HepG2 (cell line): ENCODE results near the gene RPRML. TPM values are rescaled to one million over a fixed set of nuclear protein-coding genes. Genes with fewer than 3 reads are reported as not detected.

Experiments used
- ATAC-seq: fragments of 200-7000 bp; cut with Tn5 transposase; 3 replicates; pipeline ENCODE4 v1.9.1; 2020; ENCODE audit warnings: mild to moderate bottlenecking, moderate library complexity
- BruUV-seq: library from RNA; stranded (reverse); fragments of 400-500 nt; replicated peaks from 2 replicates; lab custom pipeline; 2021; lab: Mats Ljungman, UMichigan
- CTCF ChIA-PET: fragments of 300-600 bp; formaldehyde crosslinking; extraction: SDS; loops from one replicate; lab custom pipeline; 2021; ENCODE audit warnings: low total read pairs, inconsistent platforms, low intra/inter-chr PET ratio; lab: Yijun Ruan, JAX
- POLR2A ChIA-PET: fragments of 350-600 bp; sonication (Branson Sonifier 250); formaldehyde crosslinking; loops from one replicate; lab custom pipeline; 2020; ENCODE audit warnings: antibody characterized with exemption, inconsistent platforms; lab: Yijun Ruan, JAX
- DNase-seq: peaks from one replicate; pipeline ENCODE4 v3.0.0-alpha.2; 2015; ENCODE audit warnings: low spot score
- FAIRE-seq: peaks from 3 replicates; lab custom pipeline; 2011; peaks lifted over from hg19 to GRCh38; lab: Jason Lieb, UNC
- H2AFZ ChIP-seq: one replicate; pipeline ENCODE4 v1.6.1; 2011; ENCODE audit warnings: low read length, inconsistent platforms
- H3K27ac ChIP-seq: fragments of 300-600 bp; 3 replicates; pipeline ENCODE4 v1.8.0; 2011; ENCODE audit warnings: mixed run types, mild to moderate bottlenecking, mixed read lengths, low read length, inconsistent platforms; ENCODE audit not compliant: insufficient read depth; ENCODE audit errors: extremely low read length
- H3K27me3 ChIP-seq, 2 experiments: fragments of 200-600 bp in 1 of 2; 2 replicates in 1 of 2; 3 replicates in 1 of 2; pipeline versions ENCODE4 v1.6.0 to v1.8.0; 2011; ENCODE audit warnings: low read length in 2 of 2, mild to moderate bottlenecking in 2 of 2, moderate library complexity in 2 of 2, inconsistent platforms in 1 of 2; ENCODE audit not compliant: insufficient read depth in 2 of 2, control insufficient read depth in 1 of 2
- H3K36me3 ChIP-seq, 2 experiments: fragments of 200-600 bp in 1 of 2; replicated peaks in 1 of 2; 2 replicates in 1 of 2; 3 replicates in 1 of 2; pipeline versions ENCODE4 v1.5.1 to v1.8.0; 2011; ENCODE audit warnings: low read length in 2 of 2, inconsistent platforms in 1 of 2; ENCODE audit not compliant: insufficient read depth in 2 of 2, control insufficient read depth in 1 of 2
- H3K4me1 ChIP-seq: 2 replicates; pipeline ENCODE4 v1.5.1; 2012; ENCODE audit warnings: low read length, inconsistent platforms; ENCODE audit not compliant: insufficient read depth
- H3K4me2 ChIP-seq: 2 replicates; pipeline ENCODE4 v1.6.0; 2011; ENCODE audit warnings: low read depth, low read length, inconsistent platforms
- H3K4me3 ChIP-seq, 3 experiments: fragments of 200-600 bp in 1 of 3; sonication (generic), shearing (Covaris generic) in 1 of 3; replicated peaks in 1 of 3; 2 replicates each; pipeline ENCODE4 v1.5.1; 2011 to 2016; ENCODE audit warnings: low read length in 3 of 3, inconsistent platforms in 2 of 3, low read depth in 2 of 3, mild to moderate bottlenecking in 2 of 3, control low read depth in 1 of 3, mixed read lengths in 1 of 3; ENCODE audit not compliant: insufficient read depth in 1 of 3
- H3K79me2 ChIP-seq: one replicate; pipeline ENCODE4 v1.6.1; 2011; ENCODE audit warnings: low read length, inconsistent platforms; ENCODE audit not compliant: insufficient read depth
- H3K9ac ChIP-seq: 2 replicates; pipeline ENCODE4 v1.6.0; 2011; ENCODE audit warnings: mild to moderate bottlenecking, low read depth, low read length, inconsistent platforms; ENCODE audit not compliant: insufficient read depth
- H3K9me3 ChIP-seq: 2 replicates; pipeline ENCODE4 v1.5.1; 2012; ENCODE audit warnings: mild to moderate bottlenecking, low read length
- H4K20me1 ChIP-seq: 2 replicates; pipeline ENCODE4 v1.6.0; 2011; ENCODE audit warnings: inconsistent platforms, mild to moderate bottlenecking, low read length, moderate library complexity; ENCODE audit not compliant: insufficient read depth
- ASH2L ChIP-seq: fragments of 300-600, 200-600 bp; sonication (generic); IDR thresholded peaks from 2 replicates; pipeline ENCODE4 v1.7.0; 2017; ENCODE audit warnings: low read depth, mild to moderate bottlenecking, moderate library complexity, mixed read lengths, low read length; ENCODE audit not compliant: insufficient read length
- MTF1 ChIP-seq: sonication (generic); formaldehyde crosslinking; IDR thresholded peaks from 2 replicates; pipeline ENCODE4 v1.5.0; 2020; ENCODE audit warnings: missing genetic modification reagents
- MTF2 ChIP-seq: sonication (generic); formaldehyde crosslinking; IDR thresholded peaks from 2 replicates; pipeline ENCODE4 v1.5.0; 2020; ENCODE audit warnings: missing genetic modification reagents, borderline replicate concordance
- NCOA1 ChIP-seq: sonication (generic); formaldehyde crosslinking; IDR thresholded peaks from 2 replicates; pipeline ENCODE4 v1.9.0; 2021; ENCODE audit warnings: missing genetic modification reagents
- NPAS2 ChIP-seq: sonication (generic); formaldehyde crosslinking; IDR thresholded peaks from 2 replicates; pipeline ENCODE4 v1.8.0; 2022; ENCODE audit warnings: mild to moderate bottlenecking, missing genetic modification reagents, borderline replicate concordance
- POLR2AphosphoS2 ChIP-seq: IDR thresholded peaks from 2 replicates; pipeline ENCODE4 v1.6.1; 2011; ENCODE audit warnings: low read depth, low read length, improper control_type of control experiment
- SRSF4 ChIP-seq: fragments of 200-400 bp; formaldehyde crosslinking; IDR thresholded peaks from one replicate; pipeline ENCODE4 v1.6.1; 2018; ENCODE audit warnings: mild to moderate bottlenecking, low read depth, low read length, moderate library complexity; ENCODE audit not compliant: poor library complexity, severe bottlenecking
- ZNF343 ChIP-seq: sonication (generic); formaldehyde crosslinking; IDR thresholded peaks from 2 replicates; pipeline ENCODE4 v1.4.0; 2020; ENCODE audit warnings: mild to moderate bottlenecking, missing genetic modification reagents
- ZNF460 ChIP-seq: sonication (generic); formaldehyde crosslinking; IDR thresholded peaks from 2 replicates; pipeline ENCODE4 v1.5.1; 2020; ENCODE audit warnings: missing genetic modification reagents, mild to moderate bottlenecking, borderline replicate concordance
- ZNF605 ChIP-seq: sonication (generic); formaldehyde crosslinking; IDR thresholded peaks from 2 replicates; pipeline ENCODE4 v1.8.0; 2022; ENCODE audit warnings: mild to moderate bottlenecking, missing genetic modification reagents
- ZNF781 ChIP-seq: sonication (generic); formaldehyde crosslinking; IDR thresholded peaks from 2 replicates; pipeline ENCODE4 v1.5.1; 2020; ENCODE audit warnings: borderline replicate concordance, mild to moderate bottlenecking, missing genetic modification reagents; ENCODE audit errors: not compliant biosample characterization
- in situ Hi-C: cut with HindIII; loops from 2 replicates; pipeline ENCODE4 v1.10.0; 2017; ENCODE audit warnings: low pct_unique_long_range_greater_than_20kb; ENCODE audit not compliant: extremely low pct_ligation_motif_present
- intact Hi-C: fragments of 100-400 bp; cut with micrococcal nuclease; formaldehyde crosslinking; loops from one replicate; pipeline ENCODE4 v1.10.0; 2022; ENCODE audit not compliant: unreplicated experiment
- polyA plus RNA-seq, 8 experiments: library from polyadenylated mRNA; depleted of rRNA in 3 of 8; stranded (reverse) in 7 of 8; unstranded in 1 of 8; fragments of >200 nt; fragmentation: Illumina TruSeq in 4 of 8; extraction: Trizol in 4 of 8; gene quantifications; 2 replicates each; pipeline versions ENCODE4 v1.2.1 to v1.2.3, GENCODE V29; 2011 to 2016; ENCODE audit warnings: low read depth in 4 of 8, missing spikeins in 1 of 8, mixed read lengths in 1 of 8; ENCODE audit not compliant: insufficient read depth in 1 of 8
- total RNA-seq, 5 experiments: library from RNA; depleted of rRNA; stranded (reverse); fragments of >200 nt; fragmentation: Illumina TruSeq; extraction: Trizol; gene quantifications; 2 replicates each; pipeline ENCODE4 v1.2.3, GENCODE V29; 2016; ENCODE audit warnings: low read depth in 1 of 5
- TF ChIP-seq, protein P1 (sequence below): sonication (generic); formaldehyde crosslinking; IDR thresholded peaks from 2 replicates; pipeline ENCODE4 v1.5.0; 2020; ENCODE audit warnings: missing genetic modification reagents

Gene RPRML
- total and polyA plus RNA-seq, 2 of the 13 experiments (the other 11 are each of a cell fraction or from before 2014, with no cell fraction given) = not detected

DNA sequence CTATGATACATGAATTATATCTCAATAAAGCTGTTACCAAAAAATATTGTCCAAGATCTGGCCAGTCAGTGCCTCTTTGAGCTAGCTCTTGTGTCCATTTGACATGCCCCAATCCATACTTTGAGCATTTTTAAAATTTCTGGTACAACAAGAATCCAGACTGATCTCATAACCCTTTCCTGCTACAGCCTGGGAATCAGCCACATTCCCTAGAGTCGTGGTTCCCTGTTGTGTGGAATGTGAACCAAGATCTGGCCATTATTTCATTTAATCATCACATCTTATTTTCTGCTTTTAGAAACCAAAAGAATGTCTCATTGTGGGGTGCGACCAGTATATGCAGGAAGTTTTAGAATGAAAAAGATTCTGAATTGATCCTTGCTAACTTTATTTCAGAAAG, 34.3 kb upstream of the RPRML start (continued):
- TF ChIP-seq ZNF605 (CRISPR knock-in tag) (no peak), MTF2 (CRISPR knock-in tag) (no peak), ASH2L (no peak), POLR2AphosphoS2 (no peak), ZNF460 (CRISPR knock-in tag) (no peak), NPAS2 (CRISPR knock-in tag) (no peak), ZNF781 (no peak)
- TF ChIP-seq, all 625 proteins: peak for 0

DNA sequence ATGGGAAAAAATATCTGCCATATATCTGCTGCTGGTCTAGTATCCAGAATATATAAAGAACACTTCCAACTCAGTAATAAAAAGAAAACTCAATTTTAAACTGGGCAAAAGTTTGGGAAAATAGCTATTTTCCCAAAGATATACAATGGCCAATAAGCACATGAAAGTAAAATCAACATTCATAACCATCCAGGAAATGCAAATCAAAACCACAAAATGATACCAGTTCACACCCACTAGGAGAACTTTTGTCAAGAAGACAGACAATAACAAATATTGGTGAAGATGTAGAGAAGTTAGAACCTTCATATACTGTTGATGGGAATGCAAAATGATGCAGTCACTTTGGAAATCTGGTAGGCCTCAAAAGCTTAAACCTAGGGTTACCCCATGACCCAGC, 33.4 kb upstream of the RPRML start:
- DNase-seq (no peak), ATAC-seq (no peak), FAIRE-seq (no peak)
- H3K27ac ChIP-seq = no peak overlapping the region
- no peak overlapping the region for H3K9ac ChIP-seq
- in situ Hi-C loops (no loop called here), intact Hi-C loops (no loop called here)
- no peaks in the 10 kb centered on the region for H4K20me1 ChIP-seq
- H3K79me2 ChIP-seq = no peaks in the 10 kb centered on the region
- H3K36me3 ChIP-seq = no peaks in the 10 kb centered on the region
- no peaks in the 10 kb centered on the region for H3K27me3 ChIP-seq
- TF ChIP-seq NCOA1 (CRISPR knock-in tag) = no peak
- TF ChIP-seq, protein P1, sequence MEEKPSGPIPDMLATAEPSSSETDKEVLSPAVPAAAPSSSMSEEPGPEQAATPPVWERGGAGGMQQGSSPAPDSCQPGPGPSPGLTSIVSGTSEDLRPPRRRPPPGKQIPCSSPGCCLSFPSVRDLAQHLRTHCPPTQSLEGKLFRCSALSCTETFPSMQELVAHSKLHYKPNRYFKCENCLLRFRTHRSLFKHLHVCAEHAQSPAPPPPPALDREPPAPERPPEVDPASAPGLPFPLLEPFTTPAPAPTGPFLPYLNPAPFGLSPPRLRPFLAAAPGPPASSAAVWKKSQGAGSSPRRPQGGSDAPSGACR (CRISPR knock-in tag) = no peak
- TF ChIP-seq SRSF4 = no peak
- TF ChIP-seq MTF1 (CRISPR knock-in tag) = no peak
- no peak for TF ChIP-seq ZNF343 (CRISPR knock-in tag)
- H3K4me2 ChIP-seq = no peak overlapping the region
- H3K4me1 ChIP-seq = no peaks in the 10 kb centered on the region
- ChIA-PET POLR2A (no interaction called here), CTCF (no interaction called here)
- no TSS peak for BruUV-seq
- H3K4me3 ChIP-seq = no peak overlapping the region
- no peak overlapping the region for H2AFZ ChIP-seq
- H3K9me3 ChIP-seq = no peaks in the 10 kb centered on the region
